HepG2 (cell line): ENCODE results near the gene LRSAM1. TPM values are rescaled to one million over a fixed set of nuclear protein-coding genes. Genes with fewer than 3 reads are reported as not detected.
A peak's percentile ranks its signal among the peaks of the same experiment; 100 is the strongest.

Experiments used
- DR1 ChIP-seq: sonication (generic); formaldehyde crosslinking; IDR thresholded peaks from 2 replicates; pipeline ENCODE4 v1.8.0; 2021; ENCODE audit warnings: mild to moderate bottlenecking, missing genetic modification reagents, inconsistent platforms
- ESRRA ChIP-seq: sonication (generic); formaldehyde crosslinking; IDR thresholded peaks from 2 replicates; pipeline ENCODE4 v1.5.1; 2020; ENCODE audit warnings: mild to moderate bottlenecking, low read depth, missing genetic modification reagents
- FOXA3 ChIP-seq: IDR thresholded peaks from 2 replicates; pipeline ENCODE4 v1.6.1; 2016; ENCODE audit warnings: missing genetic modification reagents, missing compliant biosample characterization
- ISL2 ChIP-seq: sonication (generic); formaldehyde crosslinking; IDR thresholded peaks from 2 replicates; pipeline ENCODE4 v1.5.0; 2020; ENCODE audit warnings: missing genetic modification reagents
- NFKB2 ChIP-seq: sonication (generic); formaldehyde crosslinking; IDR thresholded peaks from 2 replicates; pipeline ENCODE4 v1.4.0; 2020; ENCODE audit warnings: missing genetic modification reagents, borderline replicate concordance
- POLR2G ChIP-seq: fragments of 200-400 bp; formaldehyde crosslinking; IDR thresholded peaks from 2 replicates; pipeline ENCODE4 v1.6.1; 2018; ENCODE audit warnings: mild to moderate bottlenecking, low read depth, low read length, moderate library complexity
- REXO4 ChIP-seq: sonication (generic); formaldehyde crosslinking; IDR thresholded peaks from 2 replicates; pipeline ENCODE4 v1.8.0; 2022; ENCODE audit warnings: missing genetic modification reagents, mild to moderate bottlenecking, borderline replicate concordance
- SIN3A ChIP-seq: IDR thresholded peaks from 2 replicates; pipeline ENCODE4 v1.6.1; 2011; ENCODE audit warnings: low read depth, mild to moderate bottlenecking, control low read depth, low read length, borderline replicate concordance
- SP5 ChIP-seq: IDR thresholded peaks from 2 replicates; pipeline ENCODE4 v1.6.1; 2016; ENCODE audit warnings: low read depth, borderline replicate concordance
- ZBTB42 ChIP-seq: sonication (generic); formaldehyde crosslinking; IDR thresholded peaks from 2 replicates; pipeline ENCODE4 v1.5.0; 2020; ENCODE audit warnings: mild to moderate bottlenecking, missing genetic modification reagents
- ZHX1 ChIP-seq: sonication (generic); formaldehyde crosslinking; IDR thresholded peaks from 2 replicates; pipeline ENCODE4 v1.8.1; 2022; ENCODE audit warnings: low read depth, mild to moderate bottlenecking, missing genetic modification reagents
- ZNF574 ChIP-seq: sonication (generic); formaldehyde crosslinking; IDR thresholded peaks from 2 replicates; pipeline ENCODE4 v1.4.0; 2020; ENCODE audit warnings: missing genetic modification reagents
- ZSCAN12 ChIP-seq: sonication (generic); formaldehyde crosslinking; IDR thresholded peaks from 2 replicates; pipeline ENCODE4 v1.9.0; 2021; ENCODE audit warnings: mild to moderate bottlenecking, missing genetic modification reagents
- polyA plus RNA-seq, 8 experiments: library from polyadenylated mRNA; depleted of rRNA in 3 of 8; stranded (reverse) in 7 of 8; unstranded in 1 of 8; fragments of >200 nt; fragmentation: Illumina TruSeq in 4 of 8; extraction: Trizol in 4 of 8; gene quantifications; 2 replicates each; pipeline versions ENCODE4 v1.2.1 to v1.2.3, GENCODE V29; 2011 to 2016; ENCODE audit warnings: low read depth in 4 of 8, missing spikeins in 1 of 8, mixed read lengths in 1 of 8; ENCODE audit not compliant: insufficient read depth in 1 of 8
- total RNA-seq, 5 experiments: library from RNA; depleted of rRNA; stranded (reverse); fragments of >200 nt; fragmentation: Illumina TruSeq; extraction: Trizol; gene quantifications; 2 replicates each; pipeline ENCODE4 v1.2.3, GENCODE V29; 2016; ENCODE audit warnings: low read depth in 1 of 5
- TF ChIP-seq, protein P1 (sequence below): sonication (generic); formaldehyde crosslinking; IDR thresholded peaks from 2 replicates; pipeline ENCODE4 v1.5.0; 2020; ENCODE audit warnings: mild to moderate bottlenecking, missing genetic modification reagents
- TF ChIP-seq, protein P2 (sequence below): sonication (generic); formaldehyde crosslinking; IDR thresholded peaks from 2 replicates; pipeline ENCODE4 v1.5.0; 2020; ENCODE audit warnings: missing genetic modification reagents, mild to moderate bottlenecking, borderline replicate concordance
- TF ChIP-seq, protein P3 (sequence below): sonication (generic); formaldehyde crosslinking; IDR thresholded peaks from 2 replicates; pipeline ENCODE4 v1.5.0; 2020; ENCODE audit warnings: mild to moderate bottlenecking, low read depth, missing genetic modification reagents, borderline replicate concordance

The LRSAM1 gene
- total and polyA plus RNA-seq, 2 of the 13 experiments (the other 11 are each of a cell fraction or from before 2014, with no cell fraction given), result 8.7 to 10.2 TPM

DNA sequence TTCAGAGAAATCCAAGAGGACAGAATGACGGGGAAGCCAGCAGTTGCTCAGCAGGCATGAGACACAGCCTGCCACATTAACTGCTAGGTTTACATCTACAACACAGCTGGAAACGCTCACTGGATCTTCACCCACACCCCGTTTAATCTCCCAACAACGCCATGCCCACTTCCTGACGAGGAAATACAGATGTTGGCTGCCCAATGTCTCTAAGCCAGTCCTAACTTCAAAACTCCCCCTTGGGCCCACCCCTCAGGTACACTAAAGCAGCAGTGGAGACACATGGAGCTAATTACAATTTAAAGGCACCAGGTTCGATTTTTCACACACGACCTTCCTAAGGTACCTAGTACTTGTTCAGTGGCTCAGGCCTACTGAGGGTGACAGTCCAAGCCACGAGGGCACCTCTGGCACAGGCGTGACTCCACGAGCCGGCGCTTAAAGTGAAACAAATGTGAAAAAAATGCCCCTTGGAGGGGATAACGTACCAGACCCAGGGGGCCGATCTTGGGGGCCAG, 1.0 kb upstream of the LRSAM1 start (continued):
- TF ChIP-seq ZSCAN12 (CRISPR knock-in tag) (no peak), REXO4 (CRISPR knock-in tag) (no peak), DR1 (CRISPR knock-in tag) (no peak), SP5 (CRISPR knock-in tag) (no peak), ESRRA (CRISPR knock-in tag) (no peak), ZHX1 (CRISPR knock-in tag) (no peak), ZBTB42 (CRISPR knock-in tag) (no peak), FOXA3 (no peak), POLR2G (0 out of 2 replicates have a peak, but pooled peaks have one; percentile 13), SIN3A (0 out of 2 replicates have a peak, but pooled peaks have one; percentile 46), ISL2 (CRISPR knock-in tag) (0 out of 2 replicates have a peak, but pooled peaks have one; percentile 17), ZNF574 (CRISPR knock-in tag) (no peak), NFKB2 (CRISPR knock-in tag) (0 out of 2 replicates have a peak, but pooled peaks have one; percentile 6)
- TF ChIP-seq, protein P1, sequence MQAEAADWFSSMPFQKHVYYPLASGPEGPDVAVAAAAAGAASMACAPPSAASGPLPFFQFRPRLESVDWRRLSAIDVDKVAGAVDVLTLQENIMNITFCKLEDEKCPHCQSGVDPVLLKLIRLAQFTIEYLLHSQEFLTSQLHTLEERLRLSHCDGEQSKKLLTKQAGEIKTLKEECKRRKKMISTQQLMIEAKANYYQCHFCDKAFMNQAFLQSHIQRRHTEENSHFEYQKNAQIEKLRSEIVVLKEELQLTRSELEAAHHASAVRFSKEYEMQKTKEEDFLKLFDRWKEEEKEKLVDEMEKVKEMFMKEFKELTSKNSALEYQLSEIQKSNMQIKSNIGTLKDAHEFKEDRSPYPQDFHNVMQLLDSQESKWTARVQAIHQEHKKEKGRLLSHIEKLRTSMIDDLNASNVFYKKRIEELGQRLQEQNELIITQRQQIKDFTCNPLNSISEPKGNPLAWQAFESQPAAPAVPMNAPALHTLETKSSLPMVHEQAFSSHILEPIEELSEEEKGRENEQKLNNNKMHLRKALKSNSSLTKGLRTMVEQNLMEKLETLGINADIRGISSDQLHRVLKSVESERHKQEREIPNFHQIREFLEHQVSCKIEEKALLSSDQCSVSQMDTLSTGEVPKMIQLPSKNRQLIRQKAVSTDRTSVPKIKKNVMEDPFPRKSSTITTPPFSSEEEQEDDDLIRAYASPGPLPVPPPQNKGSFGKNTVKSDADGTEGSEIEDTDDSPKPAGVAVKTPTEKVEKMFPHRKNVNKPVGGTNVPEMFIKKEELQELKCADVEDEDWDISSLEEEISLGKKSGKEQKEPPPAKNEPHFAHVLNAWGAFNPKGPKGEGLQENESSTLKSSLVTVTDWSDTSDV, result no peak
- TF ChIP-seq, protein P2, sequence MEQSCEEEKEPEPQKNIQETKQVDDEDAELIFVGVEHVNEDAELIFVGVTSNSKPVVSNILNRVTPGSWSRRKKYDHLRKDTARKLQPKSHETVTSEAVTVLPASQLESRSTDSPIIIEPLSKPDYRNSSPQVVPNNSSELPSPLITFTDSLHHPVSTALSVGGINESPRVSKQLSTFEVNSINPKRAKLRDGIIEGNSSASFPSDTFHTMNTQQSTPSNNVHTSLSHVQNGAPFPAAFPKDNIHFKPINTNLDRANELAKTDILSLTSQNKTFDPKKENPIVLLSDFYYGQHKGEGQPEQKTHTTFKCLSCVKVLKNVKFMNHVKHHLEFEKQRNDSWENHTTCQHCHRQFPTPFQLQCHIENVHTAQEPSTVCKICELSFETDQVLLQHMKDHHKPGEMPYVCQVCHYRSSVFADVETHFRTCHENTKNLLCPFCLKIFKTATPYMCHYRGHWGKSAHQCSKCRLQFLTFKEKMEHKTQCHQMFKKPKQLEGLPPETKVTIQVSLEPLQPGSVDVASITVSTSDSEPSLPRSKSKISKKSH (CRISPR knock-in tag), result no peak
- TF ChIP-seq, protein P3, sequence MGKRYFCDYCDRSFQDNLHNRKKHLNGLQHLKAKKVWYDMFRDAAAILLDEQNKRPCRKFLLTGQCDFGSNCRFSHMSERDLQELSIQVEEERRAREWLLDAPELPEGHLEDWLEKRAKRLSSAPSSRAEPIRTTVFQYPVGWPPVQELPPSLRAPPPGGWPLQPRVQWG (CRISPR knock-in tag), result no peak
- TF ChIP-seq, all 625 proteins: peak for 11
